Activated naive CD8-positive, alpha-beta T cell treated with anti-CD3 and anti-CD28 coated beads, Interleukin-2, amount 10 ng/mL, durations not matched to agents 7 days and 5 days (primary cell): Measurements from ENCODE around the gene NCAPD3. TPM values are rescaled to one million over a fixed set of nuclear protein-coding genes. Genes with fewer than 3 reads are reported as not detected.
A peak's percentile ranks its signal among the peaks of the same experiment; 100 is the strongest.

Source experiments
- ATAC-seq: fragments of 150-1000 bp; cut with Tn5 transposase; one replicate; pipeline ENCODE4 v1.10.0; 2021; ENCODE audit warnings: low read depth, moderate library complexity
- POLR2A ChIA-PET: fragments of 350-600 bp; sonication (Branson Sonifier 250); formaldehyde crosslinking; loops from one replicate; lab custom pipeline; 2021; ENCODE audit warnings: antibody characterized with exemption; lab: Charles Lee
- DNase-seq: peaks from one replicate; pipeline ENCODE4 v3.0.0; 2021
- H3K27ac Mint-ChIP-seq: one replicate; pipeline ENCODE4 v1.8.0; 2022; ENCODE audit warnings: mild to moderate bottlenecking, mixed read lengths
- H3K27me3 Mint-ChIP-seq: one replicate; pipeline ENCODE4 v1.8.0; 2022; ENCODE audit warnings: mild to moderate bottlenecking, moderate library complexity, mixed read lengths
- H3K36me3 Mint-ChIP-seq: one replicate; pipeline ENCODE4 v1.8.0; 2021; ENCODE audit warnings: mild to moderate bottlenecking, mixed read lengths
- H3K4me1 Mint-ChIP-seq: one replicate; pipeline ENCODE4 v1.8.0; 2021; ENCODE audit warnings: mixed read lengths
- H3K4me3 Mint-ChIP-seq: one replicate; pipeline ENCODE4 v1.8.0; 2022; ENCODE audit warnings: mild to moderate bottlenecking, moderate library complexity, mixed read lengths
- H3K9me3 Mint-ChIP-seq: one replicate; pipeline ENCODE4 v1.8.0; 2021; ENCODE audit warnings: mixed read lengths
- total RNA-seq, 2 experiments: library from RNA; stranded (reverse); gene quantifications; one replicate each; pipeline ENCODE4 v1.2.3, GENCODE V29; 2021

The NCAPD3 gene, protein sequence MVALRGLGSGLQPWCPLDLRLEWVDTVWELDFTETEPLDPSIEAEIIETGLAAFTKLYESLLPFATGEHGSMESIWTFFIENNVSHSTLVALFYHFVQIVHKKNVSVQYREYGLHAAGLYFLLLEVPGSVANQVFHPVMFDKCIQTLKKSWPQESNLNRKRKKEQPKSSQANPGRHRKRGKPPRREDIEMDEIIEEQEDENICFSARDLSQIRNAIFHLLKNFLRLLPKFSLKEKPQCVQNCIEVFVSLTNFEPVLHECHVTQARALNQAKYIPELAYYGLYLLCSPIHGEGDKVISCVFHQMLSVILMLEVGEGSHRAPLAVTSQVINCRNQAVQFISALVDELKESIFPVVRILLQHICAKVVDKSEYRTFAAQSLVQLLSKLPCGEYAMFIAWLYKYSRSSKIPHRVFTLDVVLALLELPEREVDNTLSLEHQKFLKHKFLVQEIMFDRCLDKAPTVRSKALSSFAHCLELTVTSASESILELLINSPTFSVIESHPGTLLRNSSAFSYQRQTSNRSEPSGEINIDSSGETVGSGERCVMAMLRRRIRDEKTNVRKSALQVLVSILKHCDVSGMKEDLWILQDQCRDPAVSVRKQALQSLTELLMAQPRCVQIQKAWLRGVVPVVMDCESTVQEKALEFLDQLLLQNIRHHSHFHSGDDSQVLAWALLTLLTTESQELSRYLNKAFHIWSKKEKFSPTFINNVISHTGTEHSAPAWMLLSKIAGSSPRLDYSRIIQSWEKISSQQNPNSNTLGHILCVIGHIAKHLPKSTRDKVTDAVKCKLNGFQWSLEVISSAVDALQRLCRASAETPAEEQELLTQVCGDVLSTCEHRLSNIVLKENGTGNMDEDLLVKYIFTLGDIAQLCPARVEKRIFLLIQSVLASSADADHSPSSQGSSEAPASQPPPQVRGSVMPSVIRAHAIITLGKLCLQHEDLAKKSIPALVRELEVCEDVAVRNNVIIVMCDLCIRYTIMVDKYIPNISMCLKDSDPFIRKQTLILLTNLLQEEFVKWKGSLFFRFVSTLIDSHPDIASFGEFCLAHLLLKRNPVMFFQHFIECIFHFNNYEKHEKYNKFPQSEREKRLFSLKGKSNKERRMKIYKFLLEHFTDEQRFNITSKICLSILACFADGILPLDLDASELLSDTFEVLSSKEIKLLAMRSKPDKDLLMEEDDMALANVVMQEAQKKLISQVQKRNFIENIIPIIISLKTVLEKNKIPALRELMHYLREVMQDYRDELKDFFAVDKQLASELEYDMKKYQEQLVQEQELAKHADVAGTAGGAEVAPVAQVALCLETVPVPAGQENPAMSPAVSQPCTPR (N-terminal part only)
- 100 to 1,000 TPM; 114 to 115 TPM for total RNA-seq

DNA sequence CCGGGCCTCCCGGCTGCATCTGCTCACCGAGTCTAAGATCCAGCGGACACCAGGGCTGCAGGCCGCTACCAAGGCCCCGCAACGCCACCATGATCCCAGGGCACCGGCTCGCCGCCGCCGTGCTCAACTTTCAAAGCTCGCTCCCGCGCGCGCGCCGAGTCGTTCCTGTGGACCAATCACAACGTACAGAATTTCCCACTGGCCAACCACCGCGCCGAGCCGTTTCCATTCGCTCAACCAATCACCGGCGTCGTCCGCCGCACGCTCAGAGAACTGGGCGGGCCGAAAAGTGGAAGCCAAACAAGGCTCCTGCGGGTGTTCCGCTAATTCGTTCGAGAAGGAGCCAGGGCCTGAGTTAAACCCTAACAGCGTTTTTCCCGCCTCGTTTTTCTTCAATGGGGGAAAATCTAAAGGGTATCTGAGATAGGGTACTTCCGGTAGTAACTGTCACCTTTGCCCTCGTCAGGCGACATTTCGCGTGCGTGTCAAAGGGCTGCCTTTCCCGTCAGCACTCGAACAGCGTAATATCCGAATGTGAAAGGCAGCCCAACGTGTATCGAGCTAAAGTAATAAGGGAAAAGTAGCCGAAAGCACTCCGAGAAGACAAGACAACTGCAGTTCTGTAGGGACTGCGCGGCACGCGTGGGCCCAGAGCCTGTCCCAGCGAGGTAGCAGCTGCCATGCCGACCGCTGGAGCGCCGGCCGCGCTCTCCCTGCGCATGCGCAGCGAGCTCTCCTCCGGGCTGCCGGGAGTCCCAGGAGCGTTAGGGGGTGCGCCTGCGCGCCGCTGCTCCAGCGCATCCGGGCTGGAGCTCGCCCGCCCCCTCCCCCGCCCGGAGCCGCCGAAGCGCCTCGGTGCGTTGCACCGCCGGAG, at the start of gene NCAPD3, which contains the start of gene VPS26B:
Gene NCAPD3, minus strand, starts transcription at position 132 of the 874 bp plus-strand sequence. Its CDS starts 41 bp downstream, at position 91.
Gene VPS26B, plus strand, starts transcription at position 836 of the 874 bp plus-strand sequence. CDS start 452 bp downstream, outside the sequence.
- Mint-ChIP-seq H3K27me3 (no peaks in the 10 kb centered on the region), H3K9me3 (no peaks in the 10 kb centered on the region), H3K27ac (peak within 1 kb of the TSS; percentile 95), H3K4me3 (peak within 1 kb of the TSS; percentile 99), H3K4me1 (peaks cover 57% of the 10 kb centered on the region), H3K36me3 (peaks cover 21% of the 10 kb centered on the region)
- ATAC-seq (peak; percentile 82), DNase-seq (peak; percentile 95)
- POLR2A ChIA-PET, result interaction anchor here (0.6 to 3.9 kb wide), 21 partner anchors 9 to 276 kb away, joined by 3 to 44 read pairs (median 5); partner anchors contain the start of genes ACAD8, GLB1L3, JAM3 and THYN1

GRCh38 chr11:134273317-134273712, 49.5 kb upstream of the NCAPD3 start:
- H3K4me3 Mint-ChIP-seq, result no peak overlapping the region
- H3K27ac Mint-ChIP-seq, result no peak overlapping the region
- H3K36me3 Mint-ChIP-seq, result peaks cover 3% of the 10 kb centered on the region
- no peaks in the 10 kb centered on the region for H3K9me3 Mint-ChIP-seq
- DNase-seq (no peak), ATAC-seq (no peak)
- POLR2A ChIA-PET, result interaction anchor here (0.7 to 4.7 kb wide), 3 partner anchors 11 to 49 kb away, joined by 4 to 44 read pairs (median 7); partner anchors contain the start of genes NCAPD3 and VPS26B
- peaks cover 35% of the 10 kb centered on the region for H3K4me1 Mint-ChIP-seq
- peaks cover 5% of the 10 kb centered on the region for H3K27me3 Mint-ChIP-seq

DNA sequence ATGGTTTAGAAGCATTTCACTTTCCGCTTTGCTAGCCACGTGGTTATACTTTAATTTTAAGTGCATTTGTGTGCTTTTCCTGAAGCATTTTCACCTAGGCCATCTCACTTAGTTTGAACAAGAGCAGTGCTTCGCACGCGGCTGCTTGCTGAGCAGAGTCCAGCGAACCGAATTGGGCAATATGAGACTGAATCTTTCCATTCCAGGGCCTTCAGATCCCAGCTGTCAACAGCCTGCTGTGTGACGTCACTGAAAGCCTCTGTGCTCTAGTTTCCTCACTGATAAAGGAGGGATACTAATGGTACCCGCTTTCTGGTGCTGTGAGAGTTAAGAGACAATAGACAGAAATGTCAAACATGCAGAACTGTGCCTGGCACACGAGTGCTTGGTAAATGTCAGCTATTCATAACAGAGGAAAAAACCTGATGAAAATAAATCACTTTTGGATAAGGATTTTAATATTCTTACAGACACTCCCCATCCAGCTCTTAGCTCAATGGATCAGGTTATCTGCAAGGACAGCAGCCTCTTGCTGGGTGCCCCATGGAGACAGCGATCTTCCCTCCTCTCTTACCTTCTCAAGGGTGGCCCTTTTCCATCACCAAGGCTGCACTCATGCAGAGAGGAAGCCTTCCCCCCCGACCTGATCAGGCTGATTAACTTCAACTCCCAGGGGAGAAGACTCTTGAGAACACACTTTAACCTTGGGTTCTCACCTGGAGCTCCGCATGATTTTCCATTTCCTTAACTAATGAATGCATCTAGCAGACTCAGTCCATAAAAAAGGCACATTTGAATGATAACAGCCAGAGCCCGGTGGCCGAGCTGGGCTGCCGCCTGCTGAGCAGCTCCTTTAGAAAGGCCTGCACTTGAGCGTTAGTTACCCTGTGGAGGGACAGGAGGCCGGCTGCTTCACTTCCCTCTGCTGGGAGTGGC, 48.9 kb upstream of the NCAPD3 start:
- H3K27me3 Mint-ChIP-seq, result peaks cover 5% of the 10 kb centered on the region
- no peak overlapping the region for H3K4me3 Mint-ChIP-seq
- H3K9me3 Mint-ChIP-seq, result no peaks in the 10 kb centered on the region
- H3K27ac Mint-ChIP-seq, result peak overlapping the region; percentile 24
- POLR2A ChIA-PET, result interaction anchor here (4.7 kb wide), 1 partner anchor 48 kb away, joined by 44 read pairs; the partner anchor contains the start of genes NCAPD3 and VPS26B
- H3K36me3 Mint-ChIP-seq, result peaks cover 3% of the 10 kb centered on the region
- peaks cover 35% of the 10 kb centered on the region for H3K4me1 Mint-ChIP-seq
- no peak for DNase-seq
- no peak for ATAC-seq

DNA sequence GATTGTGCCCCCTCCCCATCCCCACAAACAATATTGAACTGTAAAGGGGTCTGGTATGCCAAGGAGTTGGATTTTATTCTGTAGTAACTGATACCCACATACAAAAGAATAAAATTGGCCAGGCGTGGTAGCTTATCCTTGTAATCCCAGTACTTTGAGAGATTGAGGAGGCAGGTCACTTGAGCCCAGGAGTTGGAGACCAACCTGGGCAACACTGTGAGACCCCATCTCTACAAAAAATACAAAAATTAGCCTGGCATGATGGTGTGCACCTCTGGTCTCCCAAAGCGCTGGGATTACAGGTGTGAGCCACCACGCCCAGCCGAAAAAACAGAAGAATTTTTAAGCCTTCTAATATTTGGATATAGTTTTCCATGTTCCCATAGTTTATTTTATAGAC, 48.2 kb upstream of the NCAPD3 start:
- Mint-ChIP-seq H3K27ac (no peak overlapping the region), H3K4me1 (peaks cover 32% of the 10 kb centered on the region), H3K36me3 (no peaks in the 10 kb centered on the region), H3K4me3 (no peak overlapping the region), H3K27me3 (no peaks in the 10 kb centered on the region), H3K9me3 (no peaks in the 10 kb centered on the region)
- POLR2A ChIA-PET, result no interaction called here
- ATAC-seq, result no peak
- no peak for DNase-seq

- ATAC-seq, result peak; percentile 69
- peak; percentile 49 for DNase-seq
- H3K4me1 Mint-ChIP-seq, result peaks cover 32% of the 10 kb centered on the region
- H3K27ac Mint-ChIP-seq, result peak overlapping the region; percentile 82
- POLR2A ChIA-PET, result interaction anchor here (1.0 to 1.4 kb wide), 3 partner anchors 9 to 46 kb away, joined by 3 to 8 read pairs (median 3); partner anchors contain the start of genes NCAPD3 and VPS26B
- no peaks in the 10 kb centered on the region for H3K27me3 Mint-ChIP-seq
- H3K36me3 Mint-ChIP-seq, result no peaks in the 10 kb centered on the region
- H3K9me3 Mint-ChIP-seq, result no peaks in the 10 kb centered on the region
- peak overlapping the region; percentile 71 for H3K4me3 Mint-ChIP-seq
Observed at GRCh38 chr11:134270250-134270714, 46.5 kb upstream of the NCAPD3 start.

DNA sequence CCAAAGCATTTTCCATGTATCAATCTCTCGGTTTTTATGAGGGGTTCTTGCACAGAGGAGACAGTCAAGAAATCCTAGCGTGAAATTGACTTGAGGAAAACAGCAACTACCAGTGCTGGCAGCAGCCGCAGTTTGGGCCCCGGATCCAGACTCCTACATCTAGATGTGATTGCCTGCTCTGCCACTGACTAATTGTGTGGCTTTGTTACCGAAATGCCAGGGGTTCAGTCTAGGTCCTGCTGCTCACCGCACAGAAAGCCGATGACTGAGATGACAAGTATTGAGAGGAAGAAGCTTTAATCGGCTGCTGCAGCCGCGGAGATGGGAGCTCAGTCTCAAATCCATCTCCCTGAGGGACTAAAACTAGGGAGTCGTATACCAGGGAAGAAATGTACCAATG, 44.2 kb upstream of the NCAPD3 start:
- Mint-ChIP-seq H3K4me1 (peaks cover 19% of the 10 kb centered on the region), H3K9me3 (no peaks in the 10 kb centered on the region), H3K27me3 (no peaks in the 10 kb centered on the region), H3K27ac (no peak overlapping the region), H3K36me3 (no peaks in the 10 kb centered on the region), H3K4me3 (no peak overlapping the region)
- DNase-seq, result no peak
- POLR2A ChIA-PET, result no interaction called here
- ATAC-seq, result no peak

GRCh38 chr11:134267461-134267860, 43.7 kb upstream of the NCAPD3 start:
- no peaks in the 10 kb centered on the region for H3K9me3 Mint-ChIP-seq

GRCh38 chr11:134266841-134267251, 43.1 kb upstream of the NCAPD3 start:
- H3K4me3 Mint-ChIP-seq, result no peak overlapping the region
- POLR2A ChIA-PET, result no interaction called here
- H3K27ac Mint-ChIP-seq, result no peak overlapping the region
- H3K36me3 Mint-ChIP-seq, result no peaks in the 10 kb centered on the region
- no peaks in the 10 kb centered on the region for H3K9me3 Mint-ChIP-seq
- ATAC-seq (no peak), DNase-seq (no peak)
- H3K27me3 Mint-ChIP-seq, result no peaks in the 10 kb centered on the region
- H3K4me1 Mint-ChIP-seq, result peaks cover 17% of the 10 kb centered on the region

More at GRCh38 chr11:134267461-134267860, 43.7 kb upstream of the NCAPD3 start:
- no peaks in the 10 kb centered on the region for H3K27me3 Mint-ChIP-seq
- H3K27ac Mint-ChIP-seq, result no peak overlapping the region
- POLR2A ChIA-PET, result no interaction called here
- peaks cover 19% of the 10 kb centered on the region for H3K4me1 Mint-ChIP-seq
- no peak for ATAC-seq
- DNase-seq, result no peak
- no peak overlapping the region for H3K4me3 Mint-ChIP-seq
- H3K36me3 Mint-ChIP-seq, result no peaks in the 10 kb centered on the region

DNA sequence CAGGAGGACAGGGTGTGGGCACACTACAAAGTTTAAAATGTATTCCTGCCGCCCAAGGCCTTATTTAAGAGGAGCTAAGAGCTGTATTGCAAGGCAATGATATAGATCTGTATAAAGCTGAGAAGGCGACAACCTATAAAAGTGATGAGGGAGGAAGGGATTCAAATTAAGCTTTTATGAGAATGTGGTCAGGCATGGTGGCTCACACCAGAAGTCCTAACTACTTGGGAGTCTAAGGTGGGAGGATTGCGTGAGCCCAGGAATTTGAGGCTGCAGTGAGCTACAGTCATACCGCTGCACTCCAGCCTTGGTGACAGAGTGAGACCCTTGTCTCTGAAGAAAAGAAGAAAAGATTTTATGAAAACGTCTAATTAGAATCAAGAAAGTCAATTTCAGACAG, 42.7 kb upstream of the NCAPD3 start:
- H3K4me3 Mint-ChIP-seq, result no peak overlapping the region
- POLR2A ChIA-PET, result no interaction called here
- no peaks in the 10 kb centered on the region for H3K36me3 Mint-ChIP-seq
- peaks cover 17% of the 10 kb centered on the region for H3K4me1 Mint-ChIP-seq
- ATAC-seq, result no peak
- H3K27ac Mint-ChIP-seq, result no peak overlapping the region
- no peaks in the 10 kb centered on the region for H3K27me3 Mint-ChIP-seq
- DNase-seq, result no peak
- no peaks in the 10 kb centered on the region for H3K9me3 Mint-ChIP-seq

- ATAC-seq, result no peak
- no peak overlapping the region for H3K27ac Mint-ChIP-seq
- DNase-seq, result no peak
- POLR2A ChIA-PET, result no interaction called here
- H3K9me3 Mint-ChIP-seq, result no peaks in the 10 kb centered on the region
- H3K36me3 Mint-ChIP-seq, result peaks cover 1% of the 10 kb centered on the region
- no peaks in the 10 kb centered on the region for H3K27me3 Mint-ChIP-seq
- no peak overlapping the region for H3K4me3 Mint-ChIP-seq
- H3K4me1 Mint-ChIP-seq, result peaks cover 10% of the 10 kb centered on the region
Observed at GRCh38 chr11:134264966-134265764, 41.4 kb upstream of the NCAPD3 start.
